ENCODE measurements around the gene PPL. TPM values are rescaled to one million over a fixed set of nuclear protein-coding genes. Genes with fewer than 3 reads are reported as not detected.

PPL gene
- total RNA-seq, 1 donor from 2014 or later: 142 TPM

DNA sequence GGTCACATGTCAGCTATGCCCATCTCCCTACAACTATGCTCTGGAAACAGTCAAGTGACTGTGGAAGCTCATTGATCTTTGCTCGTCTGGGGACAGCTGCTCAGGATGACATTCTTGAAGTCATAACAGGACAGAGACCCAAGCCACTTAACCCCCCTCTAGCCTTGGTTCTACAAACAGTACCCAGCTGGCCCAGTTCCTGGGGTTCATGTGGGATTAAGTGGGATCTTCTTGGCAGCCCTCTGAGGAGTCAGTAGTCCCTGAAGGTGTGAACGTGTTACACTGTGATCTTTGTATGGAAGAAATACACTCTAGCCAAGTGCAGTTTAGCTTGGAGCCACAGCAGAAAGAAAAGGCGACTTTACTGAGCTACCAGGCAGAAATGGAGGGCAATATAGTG, 63.9 kb downstream of the PPL start:
- Mint-ChIP-seq H3K4me3 (no peak overlapping the region), H3K27me3 (no peaks in the 10 kb centered on the region), H3K4me1 (ENCODE audit: unreplicated experiment) (no peaks in the 10 kb centered on the region), H3K27ac (no peak overlapping the region), H3K36me3 (peaks cover 23% of the 10 kb centered on the region), H3K9me3 (no peaks in the 10 kb centered on the region)
- TF ChIP-seq, protein P1, sequence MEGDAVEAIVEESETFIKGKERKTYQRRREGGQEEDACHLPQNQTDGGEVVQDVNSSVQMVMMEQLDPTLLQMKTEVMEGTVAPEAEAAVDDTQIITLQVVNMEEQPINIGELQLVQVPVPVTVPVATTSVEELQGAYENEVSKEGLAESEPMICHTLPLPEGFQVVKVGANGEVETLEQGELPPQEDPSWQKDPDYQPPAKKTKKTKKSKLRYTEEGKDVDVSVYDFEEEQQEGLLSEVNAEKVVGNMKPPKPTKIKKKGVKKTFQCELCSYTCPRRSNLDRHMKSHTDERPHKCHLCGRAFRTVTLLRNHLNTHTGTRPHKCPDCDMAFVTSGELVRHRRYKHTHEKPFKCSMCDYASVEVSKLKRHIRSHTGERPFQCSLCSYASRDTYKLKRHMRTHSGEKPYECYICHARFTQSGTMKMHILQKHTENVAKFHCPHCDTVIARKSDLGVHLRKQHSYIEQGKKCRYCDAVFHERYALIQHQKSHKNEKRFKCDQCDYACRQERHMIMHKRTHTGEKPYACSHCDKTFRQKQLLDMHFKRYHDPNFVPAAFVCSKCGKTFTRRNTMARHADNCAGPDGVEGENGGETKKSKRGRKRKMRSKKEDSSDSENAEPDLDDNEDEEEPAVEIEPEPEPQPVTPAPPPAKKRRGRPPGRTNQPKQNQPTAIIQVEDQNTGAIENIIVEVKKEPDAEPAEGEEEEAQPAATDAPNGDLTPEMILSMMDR (conservative IDR thresholded peaks at IDR 0.05): no peak
- DNase-seq (ENCODE audit: extremely low spot score, unreplicated experiment): no peak

DNA sequence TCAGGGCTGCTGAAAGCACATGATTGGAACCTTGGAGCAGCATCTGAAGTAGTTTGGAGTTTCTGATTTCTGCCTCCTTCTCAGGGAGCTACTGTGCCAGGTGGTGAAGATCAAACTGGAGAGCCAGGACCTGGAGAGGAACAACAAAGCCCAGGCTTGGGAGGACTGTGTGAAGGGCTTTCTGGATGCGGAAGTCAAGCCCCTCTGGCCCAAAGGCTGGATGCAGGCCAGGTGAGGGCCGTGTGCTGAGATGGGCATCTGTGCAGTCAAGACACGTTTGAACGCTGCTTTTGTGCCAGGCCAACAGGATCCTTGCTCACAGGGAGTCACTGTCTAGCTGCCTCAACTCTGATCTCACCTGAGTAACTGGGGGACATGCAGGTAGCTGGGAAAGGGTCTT, 65.9 kb downstream of the PPL start:
- no peak overlapping the region for H3K27ac Mint-ChIP-seq
- no peaks in the 10 kb centered on the region for H3K27me3 Mint-ChIP-seq
- TF ChIP-seq, protein P1 (conservative IDR thresholded peaks at IDR 0.05): no peak
- no peak for DNase-seq (ENCODE audit: extremely low spot score, unreplicated experiment)
- H3K4me3 Mint-ChIP-seq: no peak overlapping the region
- H3K36me3 Mint-ChIP-seq: peaks cover 28% of the 10 kb centered on the region
- peaks cover 4% of the 10 kb centered on the region for H3K4me1 Mint-ChIP-seq (ENCODE audit: unreplicated experiment)
- no peaks in the 10 kb centered on the region for H3K9me3 Mint-ChIP-seq

DNA sequence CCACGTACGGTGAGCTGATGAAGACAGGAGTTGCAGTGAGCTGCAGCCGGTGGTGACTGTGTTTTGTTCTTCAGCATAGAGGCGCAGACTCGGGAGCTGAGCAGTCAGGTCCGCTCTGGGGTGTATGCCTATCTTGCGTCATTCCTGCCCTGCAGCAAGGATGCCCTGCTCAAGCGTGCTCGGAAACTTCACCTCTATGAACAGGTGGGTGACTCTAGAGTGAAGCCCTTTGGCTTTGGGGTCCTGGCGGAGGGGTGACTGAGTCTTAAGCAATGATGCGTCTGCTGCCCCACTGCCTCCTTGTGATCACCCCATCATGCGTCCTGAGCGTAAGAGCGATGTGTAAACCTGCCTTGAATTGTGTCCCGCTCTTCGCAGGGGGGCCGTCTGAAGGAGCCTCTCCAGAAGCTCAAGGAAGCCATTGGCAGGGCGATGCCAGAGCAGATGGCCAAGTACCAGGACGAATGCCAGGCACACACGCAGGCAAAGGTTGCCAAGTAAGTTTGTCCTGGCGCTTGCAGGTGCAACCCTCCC, 66.7 kb downstream of the PPL start:
- no peaks in the 10 kb centered on the region for H3K9me3 Mint-ChIP-seq
- H3K27ac Mint-ChIP-seq: peak overlapping the region; percentile 5

DNA sequence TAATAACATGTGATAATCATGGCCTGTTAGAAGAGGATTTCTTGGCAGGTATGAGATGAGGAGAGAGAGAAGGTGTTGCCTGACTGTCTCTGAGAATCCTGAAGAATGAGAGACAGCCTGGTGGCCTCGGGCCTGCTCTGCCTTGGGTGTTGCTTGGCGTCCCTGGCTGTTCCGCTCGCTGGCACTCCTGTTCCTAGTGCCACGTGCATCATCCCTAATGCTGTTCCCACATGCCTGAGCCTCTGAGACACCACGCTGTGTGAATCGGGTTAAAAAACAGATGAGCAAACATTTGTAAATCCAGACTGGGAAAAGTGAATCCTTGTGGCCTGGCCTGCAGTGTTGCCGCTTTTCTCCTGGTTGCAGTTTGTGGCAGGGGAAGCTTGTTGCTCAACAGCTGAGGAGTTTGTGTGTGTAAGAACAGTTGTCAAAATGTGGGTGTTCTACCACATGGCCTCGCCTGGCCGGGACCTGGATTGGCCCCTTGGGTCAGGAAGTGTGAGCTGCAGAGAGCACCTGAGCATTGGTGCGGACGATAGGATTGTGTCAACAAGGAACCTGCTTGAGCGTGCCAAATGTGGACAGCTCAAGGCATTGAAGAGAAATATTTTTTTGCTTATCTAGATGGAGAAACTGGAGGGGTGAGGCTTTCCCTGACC, 67.7 kb downstream of the PPL start:
- no peak for DNase-seq (ENCODE audit: extremely low spot score, unreplicated experiment)
- Mint-ChIP-seq H3K9me3 (no peaks in the 10 kb centered on the region), H3K27ac (peak overlapping the region; percentile 25), H3K4me1 (ENCODE audit: unreplicated experiment) (peaks cover 10% of the 10 kb centered on the region), H3K27me3 (no peaks in the 10 kb centered on the region), H3K4me3 (no peak overlapping the region), H3K36me3 (peaks cover 20% of the 10 kb centered on the region)
- TF ChIP-seq, protein P1 (conservative IDR thresholded peaks at IDR 0.05): no peak

More for the DNA sequence above, 66.7 kb downstream of the PPL start:
- no peak overlapping the region for H3K4me3 Mint-ChIP-seq
- no peak for DNase-seq (ENCODE audit: extremely low spot score, unreplicated experiment)
- TF ChIP-seq, protein P1 (conservative IDR thresholded peaks at IDR 0.05): no peak
- H3K36me3 Mint-ChIP-seq: peaks cover 25% of the 10 kb centered on the region
- no peaks in the 10 kb centered on the region for H3K27me3 Mint-ChIP-seq
- H3K4me1 Mint-ChIP-seq (ENCODE audit: unreplicated experiment): peaks cover 4% of the 10 kb centered on the region

DNA sequence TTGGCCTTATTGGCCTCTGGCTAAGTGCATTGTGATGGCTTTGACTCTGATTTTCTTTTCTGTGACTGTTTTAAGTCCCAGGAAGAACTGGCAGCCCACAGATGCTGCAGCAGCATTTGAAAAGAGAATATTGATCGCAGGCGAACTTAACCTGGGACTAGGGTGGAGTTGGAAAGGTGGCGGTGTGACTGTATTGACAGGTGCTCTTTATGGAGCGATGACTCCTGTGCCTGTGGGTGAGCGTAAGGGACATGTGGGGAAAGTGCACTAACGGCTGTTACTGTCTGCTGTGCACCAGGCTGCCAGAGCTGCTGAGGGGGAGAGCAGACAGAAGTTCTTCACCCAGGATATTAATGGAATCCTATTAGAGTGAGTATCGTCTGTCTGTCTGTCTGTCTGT, 68.4 kb downstream of the PPL start:
- Mint-ChIP-seq H3K4me3 (no peak overlapping the region), H3K36me3 (peaks cover 20% of the 10 kb centered on the region), H3K27me3 (no peaks in the 10 kb centered on the region), H3K27ac (peak overlapping the region; percentile 13), H3K9me3 (no peaks in the 10 kb centered on the region), H3K4me1 (ENCODE audit: unreplicated experiment) (peaks cover 13% of the 10 kb centered on the region)
- no peak for DNase-seq (ENCODE audit: extremely low spot score, unreplicated experiment)
- TF ChIP-seq, protein P1 (conservative IDR thresholded peaks at IDR 0.05): no peak
